Measurements from ENCODE around the gene LTO1.

The LTO1 gene

GRCh38 chr11:69643646-69644045 lies 31.5 kb downstream of the LTO1 start:
- DNase-seq (ENCODE audit: low spot score) = peak; percentile 71
- H3K4me3 ChIP-seq = peak overlapping the region; percentile 83
- H3K27ac ChIP-seq = peak overlapping the region; percentile 72 to 86
- no peak for TF ChIP-seq CTCF (IDR thresholded peaks at IDR 0.05)

GRCh38 chr11:69642913-69643632 lies 32.1 kb downstream of the LTO1 start:
- DNase-seq (ENCODE audit: low spot score) = peak; percentile 84

GRCh38 chr11:69642549-69642912 lies 32.6 kb downstream of the LTO1 start:
- peak; percentile 75 for DNase-seq (ENCODE audit: low spot score)
- Histone ChIP-seq H3K27ac (peak overlapping the region; percentile 86 to 90), H3K4me3 (peak overlapping the region; percentile 83)
- no peak for TF ChIP-seq CTCF (IDR thresholded peaks at IDR 0.05)

More at GRCh38 chr11:69642913-69643632, 32.1 kb downstream of the LTO1 start:
- peak; percentile 92 for TF ChIP-seq CTCF (IDR thresholded peaks at IDR 0.05)
- Histone ChIP-seq H3K27ac (peak overlapping the region; percentile 86 to 90), H3K4me3 (peak overlapping the region; percentile 83)

GRCh38 chr11:69641681-69642548 lies 33.2 kb downstream of the LTO1 start:
- Histone ChIP-seq H3K27ac (peak overlapping the region; percentile 86 to 90), H3K4me3 (peak overlapping the region; percentile 83)
- DNase-seq (ENCODE audit: low spot score) = peak; percentile 77
- no peak for TF ChIP-seq CTCF (IDR thresholded peaks at IDR 0.05)

- DNase-seq (ENCODE audit: low spot score) = peak; percentile 84
- peak within 1 kb of the TSS; percentile 86 to 90 for H3K27ac ChIP-seq
- H3K4me3 ChIP-seq = peak within 1 kb of the TSS; percentile 83
- no peak for TF ChIP-seq CTCF (IDR thresholded peaks at IDR 0.05)
Observed at GRCh38 chr11:69640995-69641581, 34.1 kb downstream of the LTO1 start, which contains the start of gene CCND1. TSS of gene CCND1 (plus strand) at chr11:69641156. CDS start at chr11:69641314, 158 bp downstream.

- Histone ChIP-seq H3K4me3 (peak overlapping the region; percentile 83), H3K27ac (peak overlapping the region; percentile 86 to 90)
- TF ChIP-seq CTCF (IDR thresholded peaks at IDR 0.05) = no peak
- peak; percentile 73 for DNase-seq (ENCODE audit: low spot score)
Observed at GRCh38 chr11:69640260-69640994, 34.7 kb downstream of the LTO1 start.

Data from coronary artery (tissue), 2 donors.